Effector memory CD8-positive, alpha-beta T cell (primary cell): ENCODE results near the gene GLI3.

Experiments
- ATAC-seq: fragments of 150-1000 bp; cut with Tn5 transposase; replicated peaks from 2 replicates; pipeline ENCODE4 v1.10.0; 2021; ENCODE audit warnings: mild to moderate bottlenecking, moderate library complexity
- DNase-seq, 3 experiments: peaks; one replicate each; pipeline ENCODE4 v3.0.0; 2021
- H3K27ac Mint-ChIP-seq, 2 donors: one replicate each; pipeline ENCODE4 v1.8.0; 2022; ENCODE audit warnings: mild to moderate bottlenecking in 2 of 2, mixed read lengths in 2 of 2, moderate library complexity in 2 of 2
- H3K27me3 Mint-ChIP-seq, 2 donors: one replicate each; pipeline ENCODE4 v1.8.0; 2022; ENCODE audit warnings: mixed read lengths in 2 of 2
- H3K36me3 Mint-ChIP-seq: one replicate; pipeline ENCODE4 v1.8.0; 2022; ENCODE audit warnings: mild to moderate bottlenecking, moderate library complexity, mixed read lengths; ENCODE audit not compliant: insufficient read depth
- H3K4me1 Mint-ChIP-seq, 2 donors: one replicate each; pipeline ENCODE4 v1.8.0; 2022; ENCODE audit warnings: low read depth in 2 of 2, mixed read lengths in 2 of 2
- H3K4me3 Mint-ChIP-seq, 2 donors: one replicate each; pipeline ENCODE4 v1.8.0; 2022; ENCODE audit warnings: mild to moderate bottlenecking in 2 of 2, mixed read lengths in 2 of 2, moderate library complexity in 2 of 2
- H3K9me3 Mint-ChIP-seq, 2 donors: one replicate each; pipeline ENCODE4 v1.8.0; 2022; ENCODE audit warnings: mixed read lengths in 2 of 2

GLI3 gene

GRCh38 chr7:42095791-42096190 lies 141.2 kb downstream of the GLI3 start:
- DNase-seq (no peak), ATAC-seq (no peak)
- no peaks in the 10 kb centered on the region for H3K27me3 Mint-ChIP-seq
- H3K27ac Mint-ChIP-seq = no peak overlapping the region
- no peak overlapping the region for H3K4me3 Mint-ChIP-seq
- peaks cover 0 to 3% of the 10 kb centered on the region in 2 donors for H3K9me3 Mint-ChIP-seq
- H3K36me3 Mint-ChIP-seq = peaks cover 3% of the 10 kb centered on the region
- H3K4me1 Mint-ChIP-seq = no peaks in the 10 kb centered on the region

GRCh38 chr7:42093349-42093905 lies 143.6 kb downstream of the GLI3 start:
- Mint-ChIP-seq H3K4me1 (no peaks in the 10 kb centered on the region), H3K9me3 (peaks cover 0 to 1% of the 10 kb centered on the region in 2 donors), H3K27ac (no peak overlapping the region), H3K4me3 (no peak overlapping the region), H3K27me3 (no peaks in the 10 kb centered on the region), H3K36me3 (peaks cover 3% of the 10 kb centered on the region)
- DNase-seq (no peak), ATAC-seq (no peak)

- DNase-seq (no peak), ATAC-seq (no peak)
- H3K9me3 Mint-ChIP-seq = peaks cover 0 to 1% of the 10 kb centered on the region in 2 donors
- no peak overlapping the region for H3K4me3 Mint-ChIP-seq
- no peak overlapping the region for H3K27ac Mint-ChIP-seq
- H3K36me3 Mint-ChIP-seq = peaks cover 2% of the 10 kb centered on the region
- no peaks in the 10 kb centered on the region for H3K4me1 Mint-ChIP-seq
- H3K27me3 Mint-ChIP-seq = no peaks in the 10 kb centered on the region
These were observed 145.3 kb downstream of the GLI3 start for GRCh38 chr7:42091461-42092291.

- H3K27me3 Mint-ChIP-seq = no peaks in the 10 kb centered on the region
These were observed 146.2 kb downstream of the GLI3 start for GRCh38 chr7:42090806-42091205.

GRCh38 chr7:42090056-42090455 lies 147.0 kb downstream of the GLI3 start:
- H3K27ac Mint-ChIP-seq = no peak overlapping the region
- H3K27me3 Mint-ChIP-seq = no peaks in the 10 kb centered on the region
- no peak for DNase-seq
- H3K4me1 Mint-ChIP-seq = no peaks in the 10 kb centered on the region
- no peaks in the 10 kb centered on the region for H3K36me3 Mint-ChIP-seq
- no peak for ATAC-seq
- peaks cover 0 to 1% of the 10 kb centered on the region in 2 donors for H3K9me3 Mint-ChIP-seq
- no peak overlapping the region for H3K4me3 Mint-ChIP-seq

More at GRCh38 chr7:42090806-42091205, 146.2 kb downstream of the GLI3 start:
- ATAC-seq (no peak), DNase-seq (no peak)
- H3K9me3 Mint-ChIP-seq = peaks cover 0 to 1% of the 10 kb centered on the region in 2 donors
- H3K27ac Mint-ChIP-seq = no peak overlapping the region
- H3K4me1 Mint-ChIP-seq = no peaks in the 10 kb centered on the region
- no peaks in the 10 kb centered on the region for H3K36me3 Mint-ChIP-seq
- H3K4me3 Mint-ChIP-seq = no peak overlapping the region

GRCh38 chr7:42087616-42088015 lies 149.4 kb downstream of the GLI3 start:
- DNase-seq (no peak), ATAC-seq (no peak)
- H3K36me3 Mint-ChIP-seq = no peaks in the 10 kb centered on the region
- no peak overlapping the region for H3K4me3 Mint-ChIP-seq
- no peaks in the 10 kb centered on the region for H3K27me3 Mint-ChIP-seq
- no peak overlapping the region for H3K27ac Mint-ChIP-seq
- H3K9me3 Mint-ChIP-seq = peaks cover 0 to 1% of the 10 kb centered on the region in 2 donors
- H3K4me1 Mint-ChIP-seq = no peaks in the 10 kb centered on the region

- no peak for DNase-seq
- Mint-ChIP-seq H3K9me3 (no peaks in the 10 kb centered on the region), H3K36me3 (no peaks in the 10 kb centered on the region), H3K27ac (no peak overlapping the region), H3K27me3 (no peaks in the 10 kb centered on the region), H3K4me1 (no peaks in the 10 kb centered on the region), H3K4me3 (no peak overlapping the region)
- no peak for ATAC-seq
These were observed 151.5 kb downstream of the GLI3 start for GRCh38 chr7:42085531-42085930.

GRCh38 chr7:42084263-42084662 lies 152.7 kb downstream of the GLI3 start:
- DNase-seq (no peak), ATAC-seq (no peak)
- H3K4me3 Mint-ChIP-seq = no peak overlapping the region
- no peak overlapping the region for H3K27ac Mint-ChIP-seq
- no peaks in the 10 kb centered on the region for H3K4me1 Mint-ChIP-seq
- H3K27me3 Mint-ChIP-seq = no peaks in the 10 kb centered on the region
- no peaks in the 10 kb centered on the region for H3K9me3 Mint-ChIP-seq
- no peaks in the 10 kb centered on the region for H3K36me3 Mint-ChIP-seq

GRCh38 chr7:42083284-42083683 lies 153.7 kb downstream of the GLI3 start:
- H3K4me3 Mint-ChIP-seq = no peak overlapping the region
- H3K27me3 Mint-ChIP-seq = no peaks in the 10 kb centered on the region
- DNase-seq (no peak), ATAC-seq (no peak)
- H3K36me3 Mint-ChIP-seq = no peaks in the 10 kb centered on the region
- H3K4me1 Mint-ChIP-seq = no peaks in the 10 kb centered on the region
- H3K27ac Mint-ChIP-seq = no peak overlapping the region
- H3K9me3 Mint-ChIP-seq = no peaks in the 10 kb centered on the region

GRCh38 chr7:42082144-42082543 lies 154.9 kb downstream of the GLI3 start:
- Mint-ChIP-seq H3K9me3 (no peaks in the 10 kb centered on the region), H3K27me3 (no peaks in the 10 kb centered on the region), H3K27ac (no peak overlapping the region), H3K4me3 (no peak overlapping the region), H3K36me3 (no peaks in the 10 kb centered on the region), H3K4me1 (no peaks in the 10 kb centered on the region)
- DNase-seq (no peak), ATAC-seq (no peak)

- ATAC-seq (no peak), DNase-seq (no peak)
- Mint-ChIP-seq H3K4me1 (no peaks in the 10 kb centered on the region), H3K36me3 (no peaks in the 10 kb centered on the region), H3K9me3 (no peaks in the 10 kb centered on the region), H3K27me3 (no peaks in the 10 kb centered on the region), H3K27ac (no peak overlapping the region), H3K4me3 (no peak overlapping the region)
These were observed 155.3 kb downstream of the GLI3 start for GRCh38 chr7:42081671-42082070.

GRCh38 chr7:42080841-42081586 lies 156.0 kb downstream of the GLI3 start:
- no peak for DNase-seq
- no peaks in the 10 kb centered on the region for H3K27me3 Mint-ChIP-seq
- no peaks in the 10 kb centered on the region for H3K9me3 Mint-ChIP-seq
- no peaks in the 10 kb centered on the region for H3K36me3 Mint-ChIP-seq
- no peak for ATAC-seq
- H3K4me3 Mint-ChIP-seq = no peak overlapping the region
- no peak overlapping the region for H3K27ac Mint-ChIP-seq
- H3K4me1 Mint-ChIP-seq = no peaks in the 10 kb centered on the region

GRCh38 chr7:42077271-42078135 lies 159.5 kb downstream of the GLI3 start:
- Mint-ChIP-seq H3K4me3 (no peak overlapping the region), H3K4me1 (no peaks in the 10 kb centered on the region), H3K27me3 (no peaks in the 10 kb centered on the region), H3K27ac (no peak overlapping the region), H3K9me3 (no peaks in the 10 kb centered on the region), H3K36me3 (no peaks in the 10 kb centered on the region)
- ATAC-seq (no peak), DNase-seq (no peak)
